Naive B cell (primary cell): ENCODE results near the gene RAB10. TPM values are rescaled to one million over a fixed set of nuclear protein-coding genes. Genes with fewer than 3 reads are reported as not detected.
A peak's percentile ranks its signal among the peaks of the same experiment; 100 is the strongest.
"Not testable (repeated sequence)": the region's sequence is repeated elsewhere in the genome, so short reads cannot be mapped to it uniquely, and the experiment has no call there.

Experiments
- ATAC-seq, 2 donors: fragments of 150-1000 bp; cut with Tn5 transposase; 2 replicates each; pipeline ENCODE4 v1.10.0; 2021; ENCODE audit warnings: low read depth in 2 of 2, mild to moderate bottlenecking in 2 of 2, moderate library complexity in 2 of 2
- DNase-seq: peaks from one replicate; pipeline ENCODE4 v3.0.0; 2022
- H3K27ac Mint-ChIP-seq, 6 donors: one replicate each; pipeline ENCODE4 v1.8.0; 2020 to 2022; ENCODE audit warnings: mild to moderate bottlenecking in 6 of 6, mixed read lengths in 6 of 6, moderate library complexity in 5 of 6, inconsistent platforms in 2 of 6
- H3K27me3 Mint-ChIP-seq, 3 donors: one replicate each; pipeline ENCODE4 v1.8.0; 2021 to 2022; ENCODE audit warnings: mixed read lengths in 3 of 3, mild to moderate bottlenecking in 1 of 3
- H3K36me3 Mint-ChIP-seq, 2 donors: one replicate each; pipeline ENCODE4 v1.8.0; 2020 to 2022; ENCODE audit warnings: mixed read lengths in 2 of 2, inconsistent platforms in 1 of 2, mild to moderate bottlenecking in 1 of 2
- H3K4me1 Mint-ChIP-seq, 3 donors: one replicate each; pipeline ENCODE4 v1.8.0; 2020 to 2022; ENCODE audit warnings: mixed read lengths in 3 of 3, inconsistent platforms in 1 of 3, mild to moderate bottlenecking in 1 of 3, moderate library complexity in 1 of 3
- H3K4me3 Mint-ChIP-seq, 8 donors: one replicate each; pipeline ENCODE4 v1.8.0; 2020 to 2022; ENCODE audit warnings: mild to moderate bottlenecking in 8 of 8, mixed read lengths in 8 of 8, moderate library complexity in 8 of 8, inconsistent platforms in 2 of 8
- H3K9me3 Mint-ChIP-seq, 7 donors: one replicate each; pipeline ENCODE4 v1.8.0; 2020 to 2022; ENCODE audit warnings: mixed read lengths in 7 of 7, mild to moderate bottlenecking in 5 of 7, inconsistent platforms in 2 of 7, moderate library complexity in 1 of 7
- polyA plus RNA-seq, 6 donors: library from polyadenylated mRNA; unstranded; fragments of 300-500 nt; fragmentation: Illumina TruSeq; gene quantifications; one replicate each; pipeline ENCODE4 v1.2.3, GENCODE V29; 2021; ENCODE audit warnings: low read depth in 6 of 6

RAB10 gene
- polyA plus RNA-seq, 6 donors from 2014 or later: 71.1 to 98.1 (median 82.5) TPM

GRCh38 chr2:26166541-26166940, 132.7 kb downstream of the RAB10 start:
- peaks cover 8 to 20% (median 20%) of the 10 kb centered on the region in 3 donors for H3K27me3 Mint-ChIP-seq
- not testable (repeated sequence) for ATAC-seq, DNase-seq, H3K4me3 Mint-ChIP-seq, H3K27ac Mint-ChIP-seq, H3K9me3 Mint-ChIP-seq, H3K36me3 Mint-ChIP-seq, H3K4me1 Mint-ChIP-seq

- Mint-ChIP-seq H3K4me3 (no peak overlapping the region), H3K36me3 (peaks cover 0 to 12% of the 10 kb centered on the region in 2 donors), H3K9me3 (peaks cover 0 to 3% (median 0%) of the 10 kb centered on the region in 7 donors), H3K27me3 (peaks cover 10 to 35% (median 34%) of the 10 kb centered on the region in 3 donors), H3K4me1 (peaks cover 10 to 14% (median 12%) of the 10 kb centered on the region in 3 donors), H3K27ac (no peak overlapping the region)
- DNase-seq (no peak), ATAC-seq (no peak)
Observed at GRCh38 chr2:26168785-26169184, 134.9 kb downstream of the RAB10 start.

- Mint-ChIP-seq H3K27me3 (peaks cover 12 to 40% (median 37%) of the 10 kb centered on the region in 3 donors), H3K4me3 (peak overlapping the region in 1 of 8 donors; percentile 43), H3K4me1 (peaks cover 11 to 16% (median 13%) of the 10 kb centered on the region in 3 donors), H3K9me3 (peaks cover 0 to 3% (median 0%) of the 10 kb centered on the region in 7 donors), H3K27ac (no peak overlapping the region), H3K36me3 (peaks cover 0 to 12% of the 10 kb centered on the region in 2 donors)
- ATAC-seq (no peak), DNase-seq (no peak)
Observed at GRCh38 chr2:26169226-26169625, 135.3 kb downstream of the RAB10 start.

GRCh38 chr2:26169681-26170414, 136.0 kb downstream of the RAB10 start:
- Mint-ChIP-seq H3K9me3 (peaks cover 0 to 3% (median 0%) of the 10 kb centered on the region in 7 donors), H3K27me3 (peaks cover 18 to 46% (median 44%) of the 10 kb centered on the region in 3 donors), H3K27ac (no peak overlapping the region), H3K4me3 (peak overlapping the region in 2 of 8 donors; percentile 4 to 72), H3K4me1 (peaks cover 17 to 21% (median 20%) of the 10 kb centered on the region in 3 donors), H3K36me3 (peaks cover 0 to 12% of the 10 kb centered on the region in 2 donors)
- DNase-seq (no peak), ATAC-seq (no peak)

GRCh38 chr2:26170795-26171194, 136.9 kb downstream of the RAB10 start:
- Mint-ChIP-seq H3K4me1 (peaks cover 17 to 21% (median 20%) of the 10 kb centered on the region in 3 donors), H3K27me3 (peaks cover 22 to 55% (median 53%) of the 10 kb centered on the region in 3 donors), H3K9me3 (peaks cover 0 to 3% (median 0%) of the 10 kb centered on the region in 7 donors), H3K36me3 (peaks cover 0 to 12% of the 10 kb centered on the region in 2 donors), H3K4me3 (peak overlapping the region in 5 of 8 donors; percentile 59 to 88 (median 78)), H3K27ac (no peak overlapping the region)
- no peak for ATAC-seq
- no peak for DNase-seq

- H3K27ac Mint-ChIP-seq: peak overlapping the region in 1 of 6 donors; percentile 94
- H3K9me3 Mint-ChIP-seq: peaks cover 0 to 3% (median 0%) of the 10 kb centered on the region in 7 donors
- peaks cover 0 to 12% of the 10 kb centered on the region in 2 donors for H3K36me3 Mint-ChIP-seq
- peaks cover 17 to 21% (median 20%) of the 10 kb centered on the region in 3 donors for H3K4me1 Mint-ChIP-seq
- ATAC-seq (peak; percentile 18 to 29), DNase-seq (no peak)
- peak overlapping the region; percentile 78 to 92 (median 88) for H3K4me3 Mint-ChIP-seq
- peaks cover 33 to 70% (median 65%) of the 10 kb centered on the region in 3 donors for H3K27me3 Mint-ChIP-seq
Observed at GRCh38 chr2:26172189-26172870, 138.4 kb downstream of the RAB10 start.

GRCh38 chr2:26172871-26173775, 139.2 kb downstream of the RAB10 start, which contains the start of gene GAREM2:
TSS of gene GAREM2 (plus strand) at chr2:26173088. CDS start at chr2:26173221, 133 bp downstream.
- Mint-ChIP-seq H3K36me3 (peaks cover 0 to 12% of the 10 kb centered on the region in 2 donors), H3K27me3 (peaks cover 33 to 73% (median 70%) of the 10 kb centered on the region in 3 donors), H3K4me1 (peaks cover 17 to 21% (median 20%) of the 10 kb centered on the region in 3 donors), H3K9me3 (peaks cover 0 to 3% (median 0%) of the 10 kb centered on the region in 7 donors), H3K4me3 (peak within 1 kb of the TSS; percentile 78 to 92 (median 88)), H3K27ac (peak within 1 kb of the TSS in 2 of 6 donors; percentile 74 to 94)
- peak; percentile 29 to 36 for ATAC-seq
- no peak for DNase-seq

- Mint-ChIP-seq H3K4me3 (peak overlapping the region; percentile 61 to 92 (median 82)), H3K36me3 (peaks cover 0 to 12% of the 10 kb centered on the region in 2 donors), H3K27ac (peak overlapping the region in 1 of 6 donors; percentile 74), H3K4me1 (peaks cover 17 to 27% (median 21%) of the 10 kb centered on the region in 3 donors), H3K9me3 (peaks cover 0 to 3% (median 0%) of the 10 kb centered on the region in 7 donors), H3K27me3 (peaks cover 33 to 74% (median 72%) of the 10 kb centered on the region in 3 donors)
- DNase-seq (no peak), ATAC-seq (no peak)
Observed at GRCh38 chr2:26173776-26174482, 140.0 kb downstream of the RAB10 start.

GRCh38 chr2:26174691-26175465, 141.0 kb downstream of the RAB10 start:
- H3K36me3 Mint-ChIP-seq: peaks cover 0 to 12% of the 10 kb centered on the region in 2 donors
- H3K4me1 Mint-ChIP-seq: peaks cover 21 to 35% (median 26%) of the 10 kb centered on the region in 3 donors
- ATAC-seq (no peak), DNase-seq (no peak)
- H3K4me3 Mint-ChIP-seq: peak overlapping the region in 7 of 8 donors; percentile 29 to 92 (median 81)
- peaks cover 33 to 75% (median 73%) of the 10 kb centered on the region in 3 donors for H3K27me3 Mint-ChIP-seq
- peaks cover 0 to 3% (median 0%) of the 10 kb centered on the region in 7 donors for H3K9me3 Mint-ChIP-seq
- no peak overlapping the region for H3K27ac Mint-ChIP-seq

- Mint-ChIP-seq H3K4me3 (peak overlapping the region in 2 of 8 donors; percentile 9 to 29), H3K27me3 (peaks cover 38 to 80% (median 78%) of the 10 kb centered on the region in 3 donors), H3K27ac (no peak overlapping the region), H3K9me3 (peaks cover 0 to 3% (median 0%) of the 10 kb centered on the region in 7 donors), H3K36me3 (peaks cover 0 to 12% of the 10 kb centered on the region in 2 donors), H3K4me1 (peaks cover 24 to 40% (median 26%) of the 10 kb centered on the region in 3 donors)
- no peak for DNase-seq
- ATAC-seq: no peak
Observed at GRCh38 chr2:26175466-26176278, 141.8 kb downstream of the RAB10 start.

- peaks cover 44 to 80% (median 78%) of the 10 kb centered on the region in 3 donors for H3K27me3 Mint-ChIP-seq
- H3K9me3 Mint-ChIP-seq: peaks cover 0 to 3% (median 0%) of the 10 kb centered on the region in 7 donors
- H3K36me3 Mint-ChIP-seq: peaks cover 0 to 17% of the 10 kb centered on the region in 2 donors
- no peak overlapping the region for H3K27ac Mint-ChIP-seq
- no peak for DNase-seq
- H3K4me1 Mint-ChIP-seq: peaks cover 24 to 40% (median 26%) of the 10 kb centered on the region in 3 donors
- H3K4me3 Mint-ChIP-seq: peak overlapping the region in 1 of 8 donors; percentile 9
- no peak for ATAC-seq
Observed at GRCh38 chr2:26176279-26176615, 142.4 kb downstream of the RAB10 start.
